ENCODE measurements around the gene AKT1S1.

AKT1S1 gene

DNA sequence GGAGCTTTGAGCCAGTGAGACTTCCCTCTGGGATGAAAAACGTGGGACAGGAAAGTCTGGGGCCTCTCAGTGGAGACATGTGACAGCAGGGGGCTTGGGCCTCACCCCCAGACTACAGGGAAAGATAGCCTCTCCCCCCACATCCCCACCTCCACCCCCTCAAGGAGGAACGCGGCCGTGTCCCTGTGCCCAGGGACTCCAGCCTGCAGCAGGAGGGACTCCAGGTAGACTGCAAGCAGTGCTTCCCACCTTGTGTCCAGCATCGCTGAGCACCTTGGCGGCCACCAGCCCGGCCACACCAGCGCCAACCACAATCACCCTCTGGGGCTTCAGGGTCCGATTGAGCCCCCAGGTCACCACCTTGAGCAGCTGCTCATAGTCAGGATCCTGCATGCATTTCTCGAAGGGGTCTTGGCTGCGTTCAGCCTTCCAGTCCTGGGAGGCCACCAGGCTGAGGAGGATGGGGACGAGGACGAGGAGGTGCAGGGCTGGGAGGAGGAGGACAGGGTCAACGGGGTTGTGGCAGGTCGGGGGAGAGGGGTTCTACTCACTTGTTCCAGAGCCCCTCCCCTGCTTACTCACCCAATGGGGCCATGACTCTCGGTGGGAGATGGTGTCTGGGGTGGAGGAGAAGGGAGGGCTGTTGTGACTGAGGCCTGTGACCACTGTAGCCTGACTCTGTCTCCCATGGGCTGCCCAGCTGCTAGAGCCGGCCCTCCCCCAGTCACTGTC lies 18.6 kb upstream of the AKT1S1 start:
- no peak for DNase-seq (ENCODE audit: extremely low spot score)
- POLR2A ChIA-PET, result interaction anchor here (0.7 to 2.9 kb wide), 3 partner anchors 19 to 183 kb away, joined by 3 to 15 read pairs (median 4); partner anchors contain the start of genes AKT1S1, ATF5, NUP62 and TBC1D17

DNA sequence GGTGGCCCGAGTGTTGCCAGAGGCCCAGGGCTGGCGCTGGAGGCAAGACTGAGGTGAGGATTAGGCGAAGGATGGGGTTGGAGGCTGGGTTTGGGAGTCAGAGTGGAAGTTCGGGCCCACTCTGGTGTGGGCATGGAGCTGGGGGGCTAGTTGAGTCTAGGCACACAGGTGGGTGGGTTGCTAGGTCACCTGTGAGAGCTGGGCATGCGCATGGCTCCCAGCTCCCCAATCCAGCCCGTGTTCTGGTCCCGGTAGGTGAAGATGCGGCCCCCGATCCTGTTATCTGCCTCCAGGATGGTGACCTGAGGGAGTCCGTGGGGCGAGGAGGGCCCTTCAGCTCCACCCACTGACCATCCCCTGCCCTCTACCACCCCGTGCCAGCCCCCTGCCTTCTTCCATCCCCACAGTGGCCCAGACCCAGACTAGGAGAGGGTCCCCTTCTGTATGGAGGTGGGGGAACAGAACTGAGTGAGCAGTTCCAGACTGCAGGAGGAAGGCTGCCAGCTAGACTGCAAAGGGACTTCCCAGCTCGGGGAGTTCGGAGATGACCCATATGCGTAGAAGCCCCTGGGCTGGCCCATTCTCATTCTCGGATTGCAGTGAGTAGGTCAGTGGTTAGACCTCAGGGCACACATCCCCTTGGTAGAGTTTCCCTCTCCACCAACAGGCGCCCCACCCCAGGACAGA lies 17.9 kb upstream of the AKT1S1 start:
- TF ChIP-seq FOXK2 (IDR thresholded peaks at IDR 0.05) (no peak), HDGF (IDR thresholded peaks at IDR 0.05; ENCODE audit: borderline replicate concordance) (no peak), BHLHE40 (IDR thresholded peaks at IDR 0.05; ENCODE audit: borderline replicate concordance) (no peak), NFRKB (IDR thresholded peaks at IDR 0.05) (no peak), ARNT (IDR thresholded peaks at IDR 0.05) (no peak), CTBP1 (IDR thresholded peaks at IDR 0.05; ENCODE audit: borderline replicate concordance) (no peak), SP1 (IDR thresholded peaks at IDR 0.05) (no peak), TARDBP (IDR thresholded peaks at IDR 0.05) (no peak), LEF1 (IDR thresholded peaks at IDR 0.05; ENCODE audit: borderline replicate concordance) (no peak), ZNF384 (IDR thresholded peaks at IDR 0.05) (no peak), FOXM1 (IDR thresholded peaks at IDR 0.05; ENCODE audit: borderline replicate concordance) (no peak), FOXA1 (IDR thresholded peaks at IDR 0.05) (no peak)
- TF ChIP-seq, protein P1, sequence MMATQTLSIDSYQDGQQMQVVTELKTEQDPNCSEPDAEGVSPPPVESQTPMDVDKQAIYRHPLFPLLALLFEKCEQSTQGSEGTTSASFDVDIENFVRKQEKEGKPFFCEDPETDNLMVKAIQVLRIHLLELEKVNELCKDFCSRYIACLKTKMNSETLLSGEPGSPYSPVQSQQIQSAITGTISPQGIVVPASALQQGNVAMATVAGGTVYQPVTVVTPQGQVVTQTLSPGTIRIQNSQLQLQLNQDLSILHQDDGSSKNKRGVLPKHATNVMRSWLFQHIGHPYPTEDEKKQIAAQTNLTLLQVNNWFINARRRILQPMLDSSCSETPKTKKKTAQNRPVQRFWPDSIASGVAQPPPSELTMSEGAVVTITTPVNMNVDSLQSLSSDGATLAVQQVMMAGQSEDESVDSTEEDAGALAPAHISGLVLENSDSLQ (IDR thresholded peaks at IDR 0.05), result no peak
- ChIA-PET CTCF (no interaction called here), POLR2A (interaction anchor here (0.7 to 2.9 kb wide), 5 partner anchors 18 to 182 kb away, joined by 3 to 15 read pairs (median 3); partner anchors contain the start of genes AKT1S1, ATF5, NUP62 and TBC1D17)
- no peak for DNase-seq (ENCODE audit: extremely low spot score)

More for the DNA sequence above, 18.6 kb upstream of the AKT1S1 start:
- CTCF ChIA-PET, result no interaction called here
- TF ChIP-seq SP1 (IDR thresholded peaks at IDR 0.05) (no peak), SUZ12 (IDR thresholded peaks at IDR 0.05) (no peak), L3MBTL2 (conservative IDR thresholded peaks at IDR 0.05) (no peak), LEF1 (IDR thresholded peaks at IDR 0.05; ENCODE audit: borderline replicate concordance) (no peak), FOXK2 (IDR thresholded peaks at IDR 0.05) (no peak), CTBP1 (IDR thresholded peaks at IDR 0.05; ENCODE audit: borderline replicate concordance) (no peak)
- TF ChIP-seq, protein P1 (IDR thresholded peaks at IDR 0.05), result no peak

DNA sequence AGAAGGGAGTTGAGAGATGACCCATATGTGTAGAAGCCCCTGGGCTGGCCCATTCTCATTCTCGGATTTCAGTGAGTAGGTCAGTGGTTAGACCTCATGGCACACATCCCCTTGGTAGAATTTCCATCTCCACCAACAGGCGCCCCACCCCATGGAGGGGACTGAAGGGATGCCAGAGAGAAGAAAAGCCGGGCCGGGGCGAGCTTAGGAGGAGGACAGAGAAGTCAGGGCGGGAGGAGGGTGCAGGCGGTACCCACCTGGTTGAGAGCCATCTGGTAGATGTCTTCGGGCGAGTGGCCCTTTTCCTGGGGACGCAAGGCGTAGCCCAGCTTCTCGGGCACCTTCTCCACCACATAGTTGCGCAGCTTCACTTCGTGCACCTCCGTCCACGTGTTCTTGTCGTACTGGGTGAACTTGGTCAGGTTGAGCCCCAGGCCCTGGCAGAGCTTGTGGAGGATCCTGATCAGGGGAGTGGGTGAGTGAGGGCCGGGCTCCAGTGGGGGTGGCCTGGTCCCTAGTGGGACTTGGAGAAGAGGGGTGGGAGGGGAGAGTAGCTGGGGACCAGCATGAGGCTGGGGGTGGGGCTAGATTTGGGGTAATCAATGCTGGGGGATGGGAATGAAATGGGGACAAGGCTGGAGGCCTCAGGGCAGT lies 17.0 kb upstream of the AKT1S1 start:
- no peak for DNase-seq (ENCODE audit: extremely low spot score)
- POLR2A ChIA-PET, result interaction anchor here (0.8 to 2.9 kb wide), 3 partner anchors 17 to 35 kb away, joined by 3 to 15 read pairs (median 3); partner anchors contain the start of genes AKT1S1, ATF5, NUP62 and TBC1D17
- CTCF ChIA-PET, result no interaction called here
- TF ChIP-seq ARNT (IDR thresholded peaks at IDR 0.05), result no peak
- TF ChIP-seq FOXM1 (IDR thresholded peaks at IDR 0.05; ENCODE audit: borderline replicate concordance), result no peak
- TF ChIP-seq ZNF384 (IDR thresholded peaks at IDR 0.05), result no peak
- TF ChIP-seq TARDBP (IDR thresholded peaks at IDR 0.05), result no peak
- TF ChIP-seq BHLHE40 (IDR thresholded peaks at IDR 0.05; ENCODE audit: borderline replicate concordance), result no peak
- TF ChIP-seq L3MBTL2 (conservative IDR thresholded peaks at IDR 0.05), result no peak
- TF ChIP-seq HDGF (IDR thresholded peaks at IDR 0.05; ENCODE audit: borderline replicate concordance), result no peak
- TF ChIP-seq ELF4 (IDR thresholded peaks at IDR 0.05), result no peak
- no peak for TF ChIP-seq FOXK2 (IDR thresholded peaks at IDR 0.05)
- TF ChIP-seq, protein P1 (IDR thresholded peaks at IDR 0.05), result no peak
- TF ChIP-seq LEF1 (IDR thresholded peaks at IDR 0.05; ENCODE audit: borderline replicate concordance), result no peak
- TF ChIP-seq NFRKB (IDR thresholded peaks at IDR 0.05), result no peak
- no peak for TF ChIP-seq SP1 (IDR thresholded peaks at IDR 0.05)
- no peak for TF ChIP-seq SUZ12 (IDR thresholded peaks at IDR 0.05)
- TF ChIP-seq CTBP1 (IDR thresholded peaks at IDR 0.05; ENCODE audit: borderline replicate concordance), result no peak
- TF ChIP-seq FOXA1 (IDR thresholded peaks at IDR 0.05), result no peak

DNA sequence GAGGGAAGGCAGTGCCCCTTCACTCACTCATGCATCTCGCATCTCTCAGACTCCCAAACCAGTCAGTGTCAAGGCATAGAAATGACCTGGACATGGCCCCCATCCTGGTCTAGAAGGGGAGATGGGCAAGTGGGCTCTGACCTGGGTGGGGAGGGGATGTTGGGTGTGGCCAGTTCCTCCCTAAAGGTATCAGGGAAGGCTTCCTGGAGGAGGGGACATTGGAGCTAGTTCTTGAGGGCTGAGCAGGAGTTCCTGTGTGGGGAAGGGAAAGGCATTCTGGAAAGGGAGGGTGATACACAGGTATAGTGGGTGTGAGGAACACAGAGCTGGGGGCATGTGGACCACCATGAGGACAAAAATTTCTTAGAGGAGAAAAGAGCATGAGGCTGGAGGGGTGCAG lies 15.6 kb upstream of the AKT1S1 start:
- ChIA-PET CTCF (no interaction called here), POLR2A (interaction anchor here (2.5 to 2.9 kb wide), 2 partner anchors 23 to 36 kb away, joined by 9 to 15 read pairs; partner anchors contain the start of genes ATF5 and NUP62)
- TF ChIP-seq ELF4 (IDR thresholded peaks at IDR 0.05), result no peak
- no peak for DNase-seq (ENCODE audit: extremely low spot score)

DNA sequence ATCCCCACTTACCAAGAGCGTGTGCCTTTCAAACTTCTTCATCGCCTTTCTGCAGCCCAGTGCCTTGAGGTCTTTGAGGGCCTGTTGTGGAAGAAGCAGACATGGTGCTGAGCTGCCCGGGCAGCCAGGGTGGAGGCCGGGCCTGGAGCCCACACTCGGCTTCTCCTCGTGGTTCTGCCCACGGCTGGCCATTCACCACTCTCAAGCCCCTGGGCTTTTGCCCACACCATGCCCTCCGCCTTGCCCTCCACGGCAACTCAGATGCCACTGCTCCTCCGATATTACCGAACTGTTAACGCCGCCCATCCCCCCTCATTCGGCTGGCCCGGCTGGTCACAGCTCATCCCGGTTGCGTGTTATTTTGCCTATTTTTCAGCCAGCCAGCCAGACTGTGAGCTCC lies 14.2 kb upstream of the AKT1S1 start:
- ChIA-PET POLR2A (interaction anchor here (0.8 to 2.6 kb wide), 7 partner anchors 9 to 41 kb away, joined by 3 to 11 read pairs (median 4); partner anchors contain the start of genes AKT1S1, ATF5, NUP62 and PTOV1), CTCF (no interaction called here)
- DNase-seq (ENCODE audit: extremely low spot score), result no peak
- no peak for TF ChIP-seq NFRKB (IDR thresholded peaks at IDR 0.05)
- TF ChIP-seq SP1 (IDR thresholded peaks at IDR 0.05), result no peak
- TF ChIP-seq CTBP1 (IDR thresholded peaks at IDR 0.05; ENCODE audit: borderline replicate concordance), result no peak
- no peak for TF ChIP-seq LEF1 (IDR thresholded peaks at IDR 0.05; ENCODE audit: borderline replicate concordance)
- no peak for TF ChIP-seq FOXM1 (IDR thresholded peaks at IDR 0.05; ENCODE audit: borderline replicate concordance)
- TF ChIP-seq TARDBP (IDR thresholded peaks at IDR 0.05), result no peak
- TF ChIP-seq ELF4 (IDR thresholded peaks at IDR 0.05), result no peak

Measured in HEK293T (cell line).